CD4-positive, alpha-beta T cell (primary cell): Measurements from ENCODE around the gene IL12A. TPM values are rescaled to one million over a fixed set of nuclear protein-coding genes. Genes with fewer than 3 reads are reported as not detected.

Experiments
- ATAC-seq: fragments of 200-7000 bp; cut with Tn5 transposase; one replicate; pipeline ENCODE4 v1.10.0; 2022; ENCODE audit warnings: mild to moderate bottlenecking; ENCODE audit not compliant: poor library complexity
- CTCF ChIA-PET: fragments of 350-600 bp; sonication (Branson Sonifier 250); formaldehyde crosslinking; loops from one replicate; lab custom pipeline; 2021; ENCODE audit warnings: antibody characterized with exemption, inconsistent platforms; lab: Charles Lee
- POLR2A ChIA-PET: fragments of 350-600 bp; sonication (Branson Sonifier 250); formaldehyde crosslinking; loops from one replicate; lab custom pipeline; 2021; ENCODE audit warnings: antibody characterized with exemption, inconsistent platforms; lab: Charles Lee
- DNase-seq, 14 experiments: peaks; one replicate each; pipeline ENCODE4 v3.0.0-alpha.2; 2013 to 2020; ENCODE audit warnings: mixed read lengths in 2 of 14
- H3K27ac ChIP-seq, 2 donors: one replicate each; pipeline versions ENCODE4 v1.5.1 to v1.7.0; 2013; ENCODE audit warnings: low read length in 2 of 2, low read depth in 1 of 2, mild to moderate bottlenecking in 1 of 2
- H3K27me3 ChIP-seq, 2 experiments: 1 replicate in 1 of 2; 2 replicates in 1 of 2; pipeline versions ENCODE4 v1.6.1 to v1.7.0; 2013; ENCODE audit warnings: low read length in 2 of 2, control low read depth in 1 of 2, mild to moderate bottlenecking in 1 of 2, moderate library complexity in 1 of 2; ENCODE audit not compliant: insufficient read depth in 2 of 2, control insufficient read depth in 1 of 2
- H3K36me3 ChIP-seq: one replicate; pipeline ENCODE4 v1.6.1; 2013; ENCODE audit warnings: low read length, control low read depth; ENCODE audit not compliant: insufficient read depth
- H3K4me1 ChIP-seq: one replicate; pipeline ENCODE4 v1.6.1; 2013; ENCODE audit warnings: low read length, control low read depth; ENCODE audit not compliant: insufficient read depth
- H3K4me3 ChIP-seq: one replicate; pipeline ENCODE4 v1.5.1; 2013; ENCODE audit warnings: mild to moderate bottlenecking, low read length, moderate library complexity
- H3K9me3 ChIP-seq, 2 experiments: 1 replicate in 1 of 2; 2 replicates in 1 of 2; pipeline versions ENCODE4 v1.6.1 to v1.7.0; 2013; ENCODE audit warnings: low read length in 2 of 2, mild to moderate bottlenecking in 2 of 2, control low read depth in 1 of 2, moderate library complexity in 1 of 2; ENCODE audit not compliant: control insufficient read depth in 1 of 2, insufficient read depth in 1 of 2
- H3K27ac Mint-ChIP-seq: one replicate; pipeline ENCODE4 v1.8.0; 2020; ENCODE audit warnings: mixed read lengths
- H3K27me3 Mint-ChIP-seq: one replicate; pipeline ENCODE4 v1.8.0; 2021; ENCODE audit warnings: mixed read lengths
- H3K36me3 Mint-ChIP-seq: one replicate; pipeline ENCODE4 v1.8.0; 2021; ENCODE audit warnings: low read depth, mixed read lengths
- H3K4me1 Mint-ChIP-seq: one replicate; pipeline ENCODE4 v1.8.0; 2021; ENCODE audit warnings: low read depth, mixed read lengths
- H3K4me3 Mint-ChIP-seq: one replicate; pipeline ENCODE4 v1.8.0; 2020; ENCODE audit warnings: mild to moderate bottlenecking, mixed read lengths
- H3K9me3 Mint-ChIP-seq: one replicate; pipeline ENCODE4 v1.8.0; 2020; ENCODE audit warnings: mixed read lengths
- intact Hi-C, 2 experiments: fragments of 100-400 bp; cut with DNase I in 1 of 2; cut with micrococcal nuclease in 1 of 2; formaldehyde crosslinking; loops; one replicate each; pipeline versions ENCODE4 v1.15.1 to v1.9.0; 2023 to 2025; cut with DNase I, micrococcal nuclease
- total RNA-seq, 174 experiments: library from RNA in 2 of 174; stranded (reverse) in 2 of 174; gene quantifications; one replicate each; pipeline ENCODE4 v1.2.3 and lab custom pipeline; 2021 to 2026
- TF ChIP-seq, protein P1 (sequence below): fragments of 200-600 bp; IDR thresholded peaks from one replicate; pipeline ENCODE4 v1.8.0; 2022; ENCODE audit warnings: antibody characterized with exemption, mild to moderate bottlenecking

The IL12A gene
- total RNA-seq, 2 experiments from 2014 or later = 0.93 to 1.0 TPM

DNA sequence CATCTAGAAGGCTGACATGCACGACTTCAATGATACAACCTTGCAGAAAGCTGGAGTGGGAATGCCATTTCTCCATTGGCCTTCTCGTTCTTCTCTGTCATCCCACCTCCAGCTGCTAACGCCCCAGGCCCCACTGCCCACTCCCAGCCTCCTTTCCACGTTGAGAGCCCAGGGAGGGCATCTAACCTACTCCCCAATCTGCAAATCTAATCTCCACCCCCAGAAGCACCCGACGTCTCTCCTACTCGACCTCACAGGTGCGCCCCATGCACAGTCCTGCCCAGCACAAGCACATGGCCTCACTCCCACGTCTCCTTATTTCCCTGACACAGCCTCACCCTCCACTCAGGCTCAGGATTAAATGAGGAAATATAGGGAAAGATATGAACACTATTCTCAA is 33.4 kb downstream of the IL12A start:
- ChIA-PET CTCF (no interaction called here), POLR2A (no interaction called here)
- Mint-ChIP-seq H3K27ac (no peak overlapping the region), H3K27me3 (no peaks in the 10 kb centered on the region), H3K9me3 (no peaks in the 10 kb centered on the region), H3K4me3 (no peak overlapping the region), H3K4me1 (no peaks in the 10 kb centered on the region), H3K36me3 (no peaks in the 10 kb centered on the region)
- no peaks in the 10 kb centered on the region for H3K27me3 ChIP-seq
- H3K4me3 ChIP-seq = no peak overlapping the region
- TF ChIP-seq, protein P1, sequence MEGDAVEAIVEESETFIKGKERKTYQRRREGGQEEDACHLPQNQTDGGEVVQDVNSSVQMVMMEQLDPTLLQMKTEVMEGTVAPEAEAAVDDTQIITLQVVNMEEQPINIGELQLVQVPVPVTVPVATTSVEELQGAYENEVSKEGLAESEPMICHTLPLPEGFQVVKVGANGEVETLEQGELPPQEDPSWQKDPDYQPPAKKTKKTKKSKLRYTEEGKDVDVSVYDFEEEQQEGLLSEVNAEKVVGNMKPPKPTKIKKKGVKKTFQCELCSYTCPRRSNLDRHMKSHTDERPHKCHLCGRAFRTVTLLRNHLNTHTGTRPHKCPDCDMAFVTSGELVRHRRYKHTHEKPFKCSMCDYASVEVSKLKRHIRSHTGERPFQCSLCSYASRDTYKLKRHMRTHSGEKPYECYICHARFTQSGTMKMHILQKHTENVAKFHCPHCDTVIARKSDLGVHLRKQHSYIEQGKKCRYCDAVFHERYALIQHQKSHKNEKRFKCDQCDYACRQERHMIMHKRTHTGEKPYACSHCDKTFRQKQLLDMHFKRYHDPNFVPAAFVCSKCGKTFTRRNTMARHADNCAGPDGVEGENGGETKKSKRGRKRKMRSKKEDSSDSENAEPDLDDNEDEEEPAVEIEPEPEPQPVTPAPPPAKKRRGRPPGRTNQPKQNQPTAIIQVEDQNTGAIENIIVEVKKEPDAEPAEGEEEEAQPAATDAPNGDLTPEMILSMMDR = no peak
- H3K4me1 ChIP-seq = no peaks in the 10 kb centered on the region
- DNase-seq (no peak), ATAC-seq (no peak)
- H3K9me3 ChIP-seq = no peaks in the 10 kb centered on the region
- H3K36me3 ChIP-seq = no peaks in the 10 kb centered on the region
- no peak overlapping the region for H3K27ac ChIP-seq
- intact Hi-C loops = no loop called here

DNA sequence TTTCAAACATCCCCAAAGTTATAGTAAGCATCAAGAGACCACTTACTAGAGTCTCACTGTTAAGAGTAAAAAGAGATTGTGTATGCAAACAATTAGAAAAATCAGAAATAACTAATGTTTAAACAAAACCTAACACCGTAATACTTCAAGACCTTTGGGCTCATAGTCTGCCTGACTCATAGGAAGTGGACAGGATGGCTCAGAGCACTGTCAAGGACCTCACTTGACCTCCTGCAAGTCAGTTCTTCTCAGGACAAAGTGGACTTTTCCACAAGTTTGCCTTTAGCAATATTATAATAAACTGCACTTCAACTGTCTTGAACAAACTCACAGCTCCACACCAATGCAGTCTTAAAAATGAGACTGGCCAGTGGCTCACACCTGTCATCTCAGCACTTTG is 34.8 kb downstream of the IL12A start:
- DNase-seq (no peak), ATAC-seq (no peak)
- no peak overlapping the region for H3K4me3 ChIP-seq
- Mint-ChIP-seq H3K36me3 (no peaks in the 10 kb centered on the region), H3K27ac (no peak overlapping the region), H3K4me3 (no peak overlapping the region), H3K4me1 (no peaks in the 10 kb centered on the region), H3K27me3 (no peaks in the 10 kb centered on the region), H3K9me3 (no peaks in the 10 kb centered on the region)
- TF ChIP-seq, protein P1 = no peak
- H3K27me3 ChIP-seq = no peaks in the 10 kb centered on the region
- no peaks in the 10 kb centered on the region for H3K36me3 ChIP-seq
- ChIA-PET POLR2A (no interaction called here), CTCF (no interaction called here)
- peaks cover 2% of the 10 kb centered on the region for H3K4me1 ChIP-seq
- H3K27ac ChIP-seq = no peak overlapping the region
- H3K9me3 ChIP-seq = no peaks in the 10 kb centered on the region
- intact Hi-C loops = no loop called here

DNA sequence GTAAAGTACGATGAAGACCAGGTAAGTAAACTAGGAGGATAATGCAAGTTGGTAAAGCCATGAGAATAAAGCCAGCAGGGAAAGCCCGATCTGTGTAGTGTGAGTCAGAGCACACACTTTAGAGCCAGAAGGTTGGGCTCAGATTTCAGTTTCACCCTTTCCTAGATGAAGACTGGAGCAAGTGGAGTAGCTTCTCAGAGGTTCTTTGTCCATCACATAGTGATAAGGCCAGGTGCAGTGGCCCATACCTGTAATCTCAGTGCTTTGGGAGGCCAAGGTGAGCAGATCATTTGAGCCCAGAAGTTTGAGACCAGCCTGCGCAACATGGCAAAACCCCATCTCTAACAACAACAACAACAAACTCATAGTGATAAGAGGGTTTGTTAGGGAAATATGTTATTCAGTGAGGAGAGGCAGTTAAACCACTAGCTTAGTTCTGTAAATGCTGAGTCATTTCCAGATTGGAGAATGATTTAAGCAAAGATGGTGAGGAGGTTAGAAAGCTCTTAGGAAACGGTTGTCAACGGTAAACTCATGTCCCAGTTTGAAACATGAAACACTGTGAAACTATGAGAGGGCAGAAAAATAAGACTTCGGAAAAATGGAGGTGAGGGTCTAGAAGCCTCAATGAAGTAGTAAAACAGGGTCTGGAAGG is 39.0 kb downstream of the IL12A start:
- POLR2A ChIA-PET = no interaction called here
- H3K36me3 Mint-ChIP-seq = no peaks in the 10 kb centered on the region

More for the DNA sequence above, 39.0 kb downstream of the IL12A start:
- DNase-seq = peak in 1 of 14 experiments; percentile 15
- ATAC-seq = no peak
- intact Hi-C loops = no loop called here
- H3K27ac ChIP-seq = no peak overlapping the region
- no peaks in the 10 kb centered on the region for H3K9me3 ChIP-seq
- peaks cover 2% of the 10 kb centered on the region for H3K4me1 ChIP-seq
- Mint-ChIP-seq H3K27ac (no peak overlapping the region), H3K9me3 (no peaks in the 10 kb centered on the region), H3K27me3 (no peaks in the 10 kb centered on the region), H3K4me3 (no peak overlapping the region), H3K4me1 (no peaks in the 10 kb centered on the region)
- no peaks in the 10 kb centered on the region for H3K27me3 ChIP-seq
- no peak overlapping the region for H3K4me3 ChIP-seq
- H3K36me3 ChIP-seq = no peaks in the 10 kb centered on the region
- CTCF ChIA-PET = no interaction called here
- TF ChIP-seq, protein P1 = no peak
